Measurements from ENCODE around the gene TGM4.

The TGM4 gene

GRCh38 chr3:44874308-44874707, at the start of gene TGM4:
TGM4 (plus strand) TSS chr3:44874608; CDS start chr3:44874679, 71 bp downstream.
- H3K4me3 ChIP-seq (ENCODE audit: low read length) = no peak within 1 kb of the TSS
- no peak for TF ChIP-seq CTCF (conservative IDR thresholded peaks at IDR 0.05; ENCODE audit: low read length)
- no peak for DNase-seq (ENCODE audit: low read depth)

- no peak overlapping the region for H3K4me3 ChIP-seq (ENCODE audit: low read length)
- DNase-seq (ENCODE audit: low read depth) = peak; percentile 77
- no peak for TF ChIP-seq CTCF (conservative IDR thresholded peaks at IDR 0.05; ENCODE audit: low read length)
Observed at GRCh38 chr3:44825264-44825925, 49.0 kb upstream of the TGM4 start.

- H3K4me3 ChIP-seq (ENCODE audit: low read length) = no peak overlapping the region
- DNase-seq (ENCODE audit: low read depth) = no peak
- TF ChIP-seq CTCF (conservative IDR thresholded peaks at IDR 0.05; ENCODE audit: low read length) = no peak
Observed at GRCh38 chr3:44827196-44827595, 47.2 kb upstream of the TGM4 start.

- no peak for TF ChIP-seq CTCF (conservative IDR thresholded peaks at IDR 0.05; ENCODE audit: low read length)
- no peak for DNase-seq (ENCODE audit: low read depth)
Observed at GRCh38 chr3:44831232-44831631, 43.2 kb upstream of the TGM4 start.

GRCh38 chr3:44832032-44832431, 42.4 kb upstream of the TGM4 start:
- no peak for DNase-seq (ENCODE audit: low read depth)
- no peak for TF ChIP-seq CTCF (conservative IDR thresholded peaks at IDR 0.05; ENCODE audit: low read length)
- H3K4me3 ChIP-seq (ENCODE audit: low read length) = no peak overlapping the region

More at GRCh38 chr3:44831232-44831631, 43.2 kb upstream of the TGM4 start:
- H3K4me3 ChIP-seq (ENCODE audit: low read length) = no peak overlapping the region

- no peak for DNase-seq (ENCODE audit: low read depth)
- TF ChIP-seq CTCF (conservative IDR thresholded peaks at IDR 0.05; ENCODE audit: low read length) = no peak
- H3K4me3 ChIP-seq (ENCODE audit: low read length) = no peak overlapping the region
Observed at GRCh38 chr3:44832965-44833364, 41.4 kb upstream of the TGM4 start.

- no peak for DNase-seq (ENCODE audit: low read depth)
- no peak for TF ChIP-seq CTCF (conservative IDR thresholded peaks at IDR 0.05; ENCODE audit: low read length)
- no peak overlapping the region for H3K4me3 ChIP-seq (ENCODE audit: low read length)
Observed at GRCh38 chr3:44833394-44833793, 41.0 kb upstream of the TGM4 start.
